Keratinocyte (primary cell): ENCODE results near the gene CHI3L2.

ENCODE experiments used
- CTCF ChIP-seq, 3 experiments: IDR thresholded peaks in 1 of 3; conservative IDR thresholded peaks in 1 of 3; optimal IDR thresholded peaks in 1 of 3; 2 replicates in 2 of 3; 3 replicates in 1 of 3; pipeline versions ENCODE3 to v1.5.1; 2011; ENCODE audit warnings: low read length in 3 of 3, mild to moderate bottlenecking in 3 of 3, moderate library complexity in 2 of 3, control low read depth in 1 of 3, inconsistent platforms in 1 of 3; ENCODE audit not compliant: insufficient read depth in 2 of 3; ENCODE audit errors: extremely low read depth in 1 of 3
- EZH2 ChIP-seq: IDR thresholded peaks from one replicate; pipeline ENCODE4 v1.6.1; 2012; ENCODE audit warnings: inconsistent platforms, mild to moderate bottlenecking, low read length, moderate library complexity

- no peak for TF ChIP-seq EZH2
- TF ChIP-seq CTCF (optimal IDR thresholded peaks at IDR 0.05 in 1 of 3, IDR thresholded peaks at IDR 0.05 in 1 of 3, conservative IDR thresholded peaks at IDR 0.05 in 1 of 3; ENCODE audit: extremely low read depth in 1 of 3, insufficient read depth in 2 of 3, low read length in 3 of 3), result no peak
These were observed 42.9 kb upstream of the CHI3L2 start for GRCh38 chr1:111184663-111185062.
